Keratinocyte (primary cell): ENCODE data around the gene TMC7. TPM values are rescaled to one million over a fixed set of nuclear protein-coding genes. Genes with fewer than 3 reads are reported as not detected.

Experiments
- DNase-seq: peaks from one replicate; pipeline ENCODE4 v3.0.0-alpha.2; 2011; ENCODE audit warnings: low read depth, missing footprints, low spot score
- FAIRE-seq: peaks from 2 replicates; lab custom pipeline; 2011; peaks lifted over from hg19 to GRCh38; lab: Jason Lieb, UNC
- H2AFZ ChIP-seq: 2 replicates; pipeline ENCODE4 v1.6.0; 2012; ENCODE audit warnings: low read length, control low read depth, inconsistent platforms; ENCODE audit not compliant: control insufficient read depth
- H3K27ac ChIP-seq: 2 replicates; pipeline ENCODE4 v1.5.1; 2011; ENCODE audit warnings: low read length; ENCODE audit not compliant: control insufficient read depth, insufficient read depth
- H3K27me3 ChIP-seq: 3 replicates; pipeline ENCODE4 v1.6.0; 2011; ENCODE audit warnings: low read length; ENCODE audit not compliant: control insufficient read depth, insufficient read depth; ENCODE audit errors: extremely low read depth
- H3K36me3 ChIP-seq, 2 experiments: 2 replicates in 1 of 2; 3 replicates in 1 of 2; pipeline ENCODE4 v1.5.1; 2011; ENCODE audit warnings: low read length in 2 of 2, mild to moderate bottlenecking in 1 of 2; ENCODE audit not compliant: control insufficient read depth in 2 of 2, insufficient read depth in 2 of 2; ENCODE audit errors: extremely low read depth in 1 of 2
- H3K4me1 ChIP-seq: 3 replicates; pipeline ENCODE4 v1.5.1; 2011; ENCODE audit warnings: low read length; ENCODE audit not compliant: control insufficient read depth, insufficient read depth; ENCODE audit errors: extremely low read depth
- H3K4me2 ChIP-seq: 3 replicates; pipeline ENCODE4 v1.6.0; 2011; ENCODE audit warnings: low read depth, low read length; ENCODE audit not compliant: control insufficient read depth, insufficient read depth; ENCODE audit errors: extremely low read depth
- H3K4me3 ChIP-seq, 3 experiments: fragments of 200-600 bp in 1 of 3; sonication (generic) in 1 of 3; 2 replicates in 2 of 3; 3 replicates in 1 of 3; pipeline ENCODE4 v1.5.1; 2011 to 2016; ENCODE audit warnings: low read length in 3 of 3, mild to moderate bottlenecking in 3 of 3, control low read depth in 2 of 3, inconsistent platforms in 1 of 3, low read depth in 1 of 3, mixed read lengths in 1 of 3, mixed run types in 1 of 3, moderate library complexity in 1 of 3; ENCODE audit not compliant: control insufficient read depth in 2 of 3, insufficient read depth in 2 of 3; ENCODE audit errors: extremely low read depth in 1 of 3
- H3K79me2 ChIP-seq: 2 replicates; pipeline ENCODE4 v1.6.0; 2012; ENCODE audit warnings: low read length; ENCODE audit not compliant: control insufficient read depth, insufficient read depth
- H3K9ac ChIP-seq: 3 replicates; pipeline ENCODE4 v1.6.0; 2011; ENCODE audit warnings: low read length; ENCODE audit not compliant: control insufficient read depth, insufficient read depth; ENCODE audit errors: extremely low read depth
- H3K9me1 ChIP-seq: 3 replicates; pipeline ENCODE4 v1.6.0; 2011; ENCODE audit warnings: low read length; ENCODE audit not compliant: control insufficient read depth, insufficient read depth; ENCODE audit errors: extremely low read depth
- H3K9me3 ChIP-seq: 2 replicates; pipeline ENCODE4 v1.5.1; 2012; ENCODE audit warnings: low read depth, low read length; ENCODE audit not compliant: control insufficient read depth
- H4K20me1 ChIP-seq: 3 replicates; pipeline ENCODE4 v1.6.0; 2011; ENCODE audit warnings: low read length; ENCODE audit not compliant: control insufficient read depth, insufficient read depth; ENCODE audit errors: extremely low read depth
- CTCF ChIP-seq, 3 experiments: IDR thresholded peaks in 1 of 3; conservative IDR thresholded peaks in 1 of 3; optimal IDR thresholded peaks in 1 of 3; 2 replicates in 2 of 3; 3 replicates in 1 of 3; pipeline versions ENCODE3 to v1.5.1; 2011; ENCODE audit warnings: low read length in 3 of 3, mild to moderate bottlenecking in 3 of 3, moderate library complexity in 2 of 3, control low read depth in 1 of 3, inconsistent platforms in 1 of 3; ENCODE audit not compliant: insufficient read depth in 2 of 3; ENCODE audit errors: extremely low read depth in 1 of 3
- EZH2 ChIP-seq: IDR thresholded peaks from one replicate; pipeline ENCODE4 v1.6.1; 2012; ENCODE audit warnings: inconsistent platforms, mild to moderate bottlenecking, low read length, moderate library complexity
- dilution Hi-C: fragments of 300-500 bp; cut with MboI; formaldehyde crosslinking; loops from one replicate; pipeline ENCODE4 v1.7.0; 2020; ENCODE audit warnings: low sequenced_read_pairs; ENCODE audit not compliant: extremely low pct_ligation_motif_present
- polyA plus RNA-seq, 5 experiments: library from polyadenylated mRNA; depleted of rRNA in 3 of 5; stranded (reverse) in 3 of 5; stranded (forward) in 1 of 5; unstranded in 1 of 5; fragments of >200 nt; gene quantifications; 1 replicate in 1 of 5; 2 replicates in 3 of 5; 3 replicates in 1 of 5; pipeline versions ENCODE4 v1.2.1 to v1.2.3, GENCODE V29; 2011 to 2012; ENCODE audit warnings: missing spikeins in 2 of 5, low read depth in 1 of 5, low replicate concordance in 1 of 5

TMC7 gene
- polyA plus RNA-seq, 1 donor (not counting 4 experiments of a cell fraction or from before 2014, with no cell fraction given): 8.5 TPM

- H3K9me1 ChIP-seq: no peaks in the 10 kb centered on the region
These were observed 90.1 kb downstream of the TMC7 start for GRCh38 chr16:19073863-19074262.

GRCh38 chr16:19075511-19075910, 91.8 kb downstream of the TMC7 start:
- H3K36me3 ChIP-seq: peaks cover 4 to 16% of the 10 kb centered on the region in 2 experiments
- DNase-seq: no peak
- no peaks in the 10 kb centered on the region for H3K79me2 ChIP-seq
- no peak overlapping the region for H3K4me2 ChIP-seq
- TF ChIP-seq EZH2 (no peak), CTCF (optimal IDR thresholded peaks at IDR 0.05 in 1 of 3, IDR thresholded peaks at IDR 0.05 in 1 of 3, conservative IDR thresholded peaks at IDR 0.05 in 1 of 3; ENCODE audit: extremely low read depth in 1 of 3, insufficient read depth in 2 of 3, low read length in 3 of 3) (no peak)
- no peaks in the 10 kb centered on the region for H3K9me1 ChIP-seq
- no peaks in the 10 kb centered on the region for H3K4me1 ChIP-seq
- no peak for FAIRE-seq
- no peaks in the 10 kb centered on the region for H3K27me3 ChIP-seq
- no peak overlapping the region for H3K27ac ChIP-seq
- dilution Hi-C loops: no loop called here
- no peak overlapping the region for H2AFZ ChIP-seq
- H3K4me3 ChIP-seq: no peak overlapping the region
- no peaks in the 10 kb centered on the region for H3K9me3 ChIP-seq
- H4K20me1 ChIP-seq: no peaks in the 10 kb centered on the region
- no peak overlapping the region for H3K9ac ChIP-seq

More at GRCh38 chr16:19073863-19074262, 90.1 kb downstream of the TMC7 start:
- no peak for DNase-seq
- TF ChIP-seq EZH2: no peak
- TF ChIP-seq CTCF (optimal IDR thresholded peaks at IDR 0.05 in 1 of 3, IDR thresholded peaks at IDR 0.05 in 1 of 3, conservative IDR thresholded peaks at IDR 0.05 in 1 of 3; ENCODE audit: extremely low read depth in 1 of 3, insufficient read depth in 2 of 3, low read length in 3 of 3): no peak
- no peaks in the 10 kb centered on the region for H3K27me3 ChIP-seq
- dilution Hi-C loops: no loop called here
- no peak overlapping the region for H3K4me2 ChIP-seq
- H3K9ac ChIP-seq: no peak overlapping the region
- H3K79me2 ChIP-seq: no peaks in the 10 kb centered on the region
- H2AFZ ChIP-seq: no peak overlapping the region
- H3K9me3 ChIP-seq: no peaks in the 10 kb centered on the region
- H3K36me3 ChIP-seq: peaks cover 4 to 13% of the 10 kb centered on the region in 2 experiments
- H4K20me1 ChIP-seq: no peaks in the 10 kb centered on the region
- no peak overlapping the region for H3K4me3 ChIP-seq
- H3K4me1 ChIP-seq: no peaks in the 10 kb centered on the region
- FAIRE-seq: no peak
- H3K27ac ChIP-seq: no peak overlapping the region
